Stimulated activated CD8-positive, alpha-beta memory T cell treated with anti-CD3 and anti-CD28 coated beads, Interleukin-4, amount 100 ng/mL, for 48 hours (primary cell): ENCODE data around the gene TBRG1.

Source experiments
- DNase-seq: peaks from one replicate; pipeline ENCODE4 v3.0.0-alpha.2; 2020

Gene TBRG1

DNA sequence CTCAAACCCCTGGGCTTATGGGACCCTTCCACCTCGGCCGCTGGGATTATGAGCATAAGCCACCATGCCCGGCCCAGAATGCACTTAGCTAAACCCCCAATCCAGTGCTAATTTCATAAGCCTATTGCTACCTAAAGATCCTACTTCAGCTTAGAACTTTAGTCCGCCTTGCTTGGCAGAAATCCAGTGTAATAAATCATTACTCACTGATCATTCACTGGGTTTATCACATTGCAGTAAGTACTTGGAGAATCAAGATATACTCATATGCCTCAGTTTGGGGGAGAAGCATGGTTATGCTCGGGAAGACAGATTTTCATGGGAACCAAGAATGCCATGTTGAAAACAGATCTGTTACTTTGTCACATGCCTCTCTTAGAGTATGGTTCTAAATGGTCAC lies 3.8 kb upstream of the TBRG1 start:
- DNase-seq = no peak

DNA sequence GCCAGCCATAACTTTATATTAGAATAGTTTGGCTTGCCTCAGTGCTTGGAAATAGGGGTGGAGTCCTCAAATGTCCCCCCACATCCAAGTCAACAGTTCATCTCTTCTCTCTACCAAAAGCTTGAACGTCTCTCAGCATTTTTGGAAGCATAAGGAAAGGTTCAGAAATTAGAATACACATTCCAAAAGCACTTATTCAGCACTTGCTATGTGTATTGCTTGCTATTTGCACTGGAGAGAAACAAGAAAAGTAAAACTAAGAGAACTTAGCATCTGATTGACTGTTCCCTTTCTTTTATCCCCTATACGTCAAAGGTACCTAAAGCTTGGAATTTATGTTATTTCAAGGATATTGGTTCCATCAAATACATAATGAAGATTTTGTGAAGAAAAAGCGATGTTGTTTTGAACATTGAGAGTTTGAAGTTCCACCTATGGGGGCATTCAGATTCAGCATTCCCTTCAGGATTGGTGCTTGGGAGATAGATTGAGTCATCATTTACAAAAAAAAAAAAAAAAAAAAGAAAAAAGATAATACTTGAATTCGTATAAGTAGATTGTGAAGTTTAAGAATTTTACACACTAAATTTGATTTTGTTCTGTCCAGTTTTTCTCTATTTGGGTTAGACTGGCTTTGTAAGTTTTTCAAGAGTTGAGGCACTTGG lies 1.3 kb downstream of the TBRG1 start:
- no peak for DNase-seq

DNA sequence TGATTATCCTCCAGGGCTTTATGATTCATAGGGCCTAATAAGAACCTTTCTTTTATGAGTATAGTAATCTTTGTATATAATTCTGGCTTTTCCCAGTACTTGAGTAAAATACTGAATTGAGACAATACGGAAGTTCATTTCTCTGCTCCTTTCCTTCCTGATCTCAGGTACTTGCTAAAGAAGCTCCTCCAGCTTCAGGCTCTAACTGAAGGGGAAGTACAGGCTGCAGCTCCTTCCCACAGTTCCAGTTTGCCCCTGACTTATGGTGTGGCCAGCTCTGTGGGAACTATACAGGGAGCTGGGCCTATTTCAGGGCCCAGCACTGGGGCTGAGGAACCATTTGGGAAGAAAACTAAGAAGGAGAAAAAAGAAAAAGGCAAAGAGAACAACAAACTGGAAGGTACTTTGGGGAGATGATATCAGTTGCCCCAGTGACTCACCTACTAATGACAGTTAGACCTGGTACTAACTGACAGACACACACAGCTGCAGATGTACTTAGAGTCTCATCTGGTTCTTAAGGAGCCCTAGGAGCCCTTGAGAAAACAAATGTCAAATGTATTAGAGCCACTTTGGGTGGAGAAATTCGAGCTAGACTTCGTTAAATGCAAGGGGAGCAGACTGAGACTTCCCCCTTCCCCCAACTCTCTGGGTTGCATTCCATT lies 3.0 kb downstream of the TBRG1 start:
- DNase-seq = no peak

- no peak for DNase-seq
Measured at GRCh38 chr11:124627546-124627945, 4.9 kb downstream of the TBRG1 start.

GRCh38 chr11:124629961-124630360 lies 7.3 kb downstream of the TBRG1 start:
- DNase-seq = no peak

GRCh38 chr11:124633355-124633754 lies 10.7 kb downstream of the TBRG1 start:
- DNase-seq = no peak

DNA sequence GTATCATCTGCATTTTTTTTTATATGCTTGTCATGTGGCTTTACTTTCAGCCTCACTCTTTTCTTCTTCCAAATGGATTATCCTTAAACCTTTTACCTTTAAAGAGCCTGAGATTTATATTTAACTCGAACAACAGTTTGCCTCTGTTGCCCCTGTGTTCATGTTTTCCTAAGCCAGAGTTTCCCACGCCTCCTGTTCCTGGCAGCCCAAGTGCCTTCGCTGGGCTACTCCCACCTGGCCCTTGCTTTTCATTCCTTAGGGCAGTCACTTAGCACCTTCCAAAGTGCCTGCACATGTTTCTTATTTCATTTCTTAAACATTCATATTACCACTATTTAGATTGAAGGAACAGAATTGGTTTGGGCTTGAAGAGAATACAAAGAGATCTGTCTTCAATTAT lies 13.3 kb downstream of the TBRG1 start:
- no peak for DNase-seq

GRCh38 chr11:124638500-124638899 lies 15.8 kb downstream of the TBRG1 start:
- DNase-seq = no peak

DNA sequence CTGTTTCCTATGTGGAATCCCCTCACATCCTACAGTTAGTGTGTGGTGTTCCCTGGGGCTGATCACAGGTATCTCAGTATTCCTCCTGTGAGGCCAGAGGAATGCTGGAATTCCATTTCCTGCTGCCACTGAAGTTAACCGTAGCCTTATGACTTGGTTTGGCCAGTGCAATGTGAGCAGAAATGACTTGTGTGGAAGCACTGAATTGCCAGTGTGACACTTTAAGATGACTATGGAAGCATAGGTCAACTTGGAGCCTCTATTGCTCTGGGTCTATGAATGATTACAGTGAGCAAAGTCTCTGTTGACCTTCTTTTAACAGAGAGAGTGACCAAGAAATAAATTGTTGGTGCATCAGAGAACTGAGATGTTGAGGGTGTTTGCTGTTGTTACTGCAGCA lies 16.5 kb downstream of the TBRG1 start:
- no peak for DNase-seq

DNA sequence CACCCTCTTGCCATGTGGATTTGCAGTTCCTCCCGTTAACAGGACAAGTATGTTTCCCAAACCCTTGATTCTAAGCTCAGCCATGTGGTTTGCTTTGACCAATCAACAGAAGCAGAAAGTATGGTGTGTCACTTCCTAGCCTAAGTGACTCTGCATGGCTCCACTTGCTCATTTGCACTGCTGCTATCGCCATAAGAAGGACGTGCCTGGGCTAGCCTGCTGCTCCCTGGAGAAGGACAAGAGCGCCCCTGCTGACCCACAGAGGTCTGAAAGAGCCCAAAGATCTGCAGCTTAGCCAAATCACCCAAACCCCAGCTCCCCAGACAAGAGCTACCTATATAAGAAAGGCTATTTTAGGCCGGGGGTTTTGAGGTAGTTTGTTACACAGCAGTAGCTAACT lies 18.0 kb downstream of the TBRG1 start:
- DNase-seq = no peak

DNA sequence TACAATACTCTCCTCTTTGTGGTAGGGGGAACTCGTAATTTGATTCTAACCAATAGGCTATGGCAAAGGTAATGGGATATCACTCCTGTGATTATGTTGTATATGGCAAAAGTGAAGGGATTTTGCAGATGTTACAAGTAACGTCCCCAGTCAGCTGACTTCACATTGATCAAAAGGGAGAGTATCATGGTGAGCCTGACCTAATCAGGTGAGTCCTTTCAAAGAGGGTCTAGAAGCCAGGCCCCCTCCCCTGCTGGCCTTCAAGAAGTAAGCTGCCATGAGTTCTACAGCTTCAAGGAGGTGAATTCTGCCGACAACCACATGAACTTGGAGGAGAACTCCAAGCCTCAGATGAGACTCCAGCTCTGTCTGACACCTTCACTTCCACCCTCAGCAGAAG lies 20.0 kb downstream of the TBRG1 start:
- DNase-seq = no peak

- no peak for DNase-seq
Measured at GRCh38 chr11:124643042-124643604, 20.5 kb downstream of the TBRG1 start.

DNA sequence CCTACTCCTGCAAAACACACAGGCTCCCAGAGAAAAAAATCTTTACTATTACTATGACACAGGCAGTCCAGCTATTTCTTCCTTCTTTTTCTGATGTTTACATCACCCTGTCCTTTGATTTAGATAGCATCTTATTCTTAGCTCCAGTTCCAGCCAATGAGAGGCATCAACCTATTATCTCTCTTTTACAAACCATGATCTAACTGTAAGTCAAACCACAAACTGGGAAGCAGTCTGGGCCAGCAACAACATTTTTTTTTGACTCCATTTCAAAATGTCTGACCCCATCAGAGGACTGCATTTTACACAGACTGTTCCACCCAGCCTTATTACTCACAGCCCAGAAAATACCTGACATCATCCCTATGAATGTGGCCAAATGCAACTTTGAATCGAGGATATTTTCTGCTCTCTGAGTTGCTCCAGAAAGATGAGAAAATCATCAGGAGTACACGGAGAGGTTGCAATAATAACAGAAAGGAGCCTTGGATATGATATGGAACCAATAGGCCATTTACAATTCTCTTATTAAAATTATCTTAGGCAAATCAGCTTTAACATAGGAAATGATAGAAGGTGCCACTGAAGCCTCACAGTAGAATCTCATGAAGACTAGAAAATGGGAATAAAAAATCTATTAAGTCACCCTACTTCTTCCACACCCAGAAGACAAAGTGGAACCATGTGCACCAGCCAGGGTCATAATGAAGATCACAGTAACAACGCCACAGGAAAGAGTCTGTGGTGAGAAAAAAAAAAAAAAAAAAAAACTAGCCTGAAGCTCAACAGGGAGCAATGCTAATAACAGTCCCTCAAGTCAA lies 21.2 kb downstream of the TBRG1 start:
- no peak for DNase-seq

DNA sequence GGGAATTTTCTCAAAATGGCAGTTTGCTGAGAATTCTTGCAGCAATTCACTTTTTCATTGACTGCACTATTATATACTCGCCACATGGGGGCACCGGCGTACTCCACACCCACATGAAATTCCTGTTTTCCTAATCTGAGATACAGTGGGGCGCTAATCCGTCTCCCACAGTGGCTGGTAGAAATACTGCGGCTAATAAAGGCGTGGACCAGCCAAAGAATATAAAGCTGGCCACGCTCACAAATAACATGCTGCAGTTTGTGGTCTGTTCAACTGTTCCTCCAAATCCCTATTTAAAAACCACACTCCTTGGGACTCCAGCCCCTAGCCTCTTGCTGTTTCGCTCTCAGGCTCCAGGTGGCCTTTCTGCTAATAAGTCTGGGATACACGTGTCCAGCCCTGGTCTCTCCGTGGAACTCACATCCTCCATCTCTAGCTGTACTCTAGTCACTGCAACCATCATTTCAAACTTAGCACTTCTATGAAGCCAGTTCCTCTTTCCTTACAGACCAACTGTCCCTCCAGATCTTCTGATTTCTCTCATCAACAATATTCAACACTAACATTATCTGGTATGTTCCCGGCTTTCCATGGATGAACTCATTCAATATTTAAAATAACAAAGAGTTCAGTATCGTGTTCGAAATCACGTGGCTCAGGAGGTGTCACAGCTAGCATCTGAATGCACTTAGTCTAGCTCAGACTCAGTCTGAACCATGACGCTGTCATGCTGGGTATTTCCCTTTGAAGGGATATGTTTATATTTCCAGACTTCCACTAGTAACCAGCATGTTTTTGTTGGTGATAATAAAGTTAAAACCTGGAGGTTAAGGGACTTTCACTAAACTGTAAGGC lies 22.0 kb downstream of the TBRG1 start:
- DNase-seq = peak; percentile 28

GRCh38 chr11:124646148-124646547 lies 23.5 kb downstream of the TBRG1 start:
- DNase-seq = no peak

GRCh38 chr11:124648610-124649009 lies 25.9 kb downstream of the TBRG1 start:
- no peak for DNase-seq

- DNase-seq = no peak
Measured at GRCh38 chr11:124656774-124657630, 34.3 kb downstream of the TBRG1 start.

DNA sequence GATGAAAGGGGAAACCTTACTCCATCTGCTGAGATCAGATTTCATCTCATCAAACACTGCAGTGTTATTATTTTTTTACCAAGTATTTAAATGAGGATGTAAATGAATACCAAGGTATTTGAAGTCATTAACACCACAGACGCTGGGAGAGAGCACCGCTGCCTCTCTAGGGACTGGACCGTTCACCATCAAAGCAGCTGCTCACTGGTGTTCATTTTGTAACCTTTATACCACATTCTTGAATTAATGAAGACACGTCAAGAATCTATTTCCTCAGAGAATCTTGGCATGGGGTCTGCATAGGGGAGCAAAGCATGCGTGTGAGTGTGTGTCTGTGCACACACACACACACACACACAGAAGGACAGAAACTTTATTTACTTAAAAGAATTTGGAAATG lies 35.2 kb downstream of the TBRG1 start:
- no peak for DNase-seq

DNA sequence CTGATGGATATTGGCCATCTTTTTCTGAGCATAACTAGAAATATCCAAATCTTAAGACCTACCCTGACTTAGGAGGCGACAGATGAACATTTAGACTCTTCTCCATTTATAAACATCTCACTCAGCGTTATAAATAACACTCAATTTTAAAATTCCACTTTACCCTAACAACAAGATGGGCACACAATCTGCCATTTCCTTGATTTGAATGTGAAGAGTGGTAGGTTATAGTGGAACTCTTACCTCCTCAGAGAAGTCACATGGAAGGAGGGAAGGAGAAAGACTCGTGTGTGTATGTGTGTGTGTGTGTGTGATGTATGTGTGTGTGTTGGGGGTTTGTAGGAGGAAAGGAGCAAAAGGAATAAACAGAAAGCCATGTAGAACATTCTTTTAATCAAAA lies 35.8 kb downstream of the TBRG1 start:
- DNase-seq = no peak

GRCh38 chr11:124658986-124659385 lies 36.3 kb downstream of the TBRG1 start:
- no peak for DNase-seq

- DNase-seq = no peak
Measured at GRCh38 chr11:124661553-124661952, 38.9 kb downstream of the TBRG1 start.

- DNase-seq = no peak
Measured at GRCh38 chr11:124662106-124662505, 39.4 kb downstream of the TBRG1 start.
